Measurements from ENCODE around the gene SMC4. TPM values are rescaled to one million over a fixed set of nuclear protein-coding genes. Genes with fewer than 3 reads are reported as not detected.

SMC4 gene
- total and polyA plus RNA-seq, 2 of the 13 experiments (the other 11 are each of a cell fraction or from before 2014, with no cell fraction given): 19.2 to 74.3 TPM

DNA sequence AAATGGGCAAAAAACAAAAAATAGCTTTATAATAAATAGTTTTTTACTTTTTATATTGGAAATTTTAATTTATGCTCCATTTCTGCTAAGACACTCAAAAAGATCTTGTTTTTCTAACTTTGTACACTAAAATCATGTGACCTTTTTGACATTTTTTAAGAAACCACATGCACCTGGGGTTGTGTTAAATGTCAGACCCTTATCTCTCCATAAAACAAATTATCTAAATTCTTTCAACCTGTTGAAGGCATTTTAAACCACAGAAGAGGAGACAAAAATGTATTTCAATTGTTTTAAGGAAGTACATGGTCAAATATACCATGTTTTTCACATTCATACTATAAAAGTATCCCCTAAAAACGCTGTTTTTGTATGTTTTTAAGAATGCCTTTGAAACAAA, 29.7 kb upstream of the SMC4 start:
- Histone ChIP-seq H2AFZ (ENCODE audit: low read length) (no peak overlapping the region), H3K27ac (ENCODE audit: extremely low read length, insufficient read depth, low read length) (no peak overlapping the region), H3K9me3 (ENCODE audit: low read length) (no peaks in the 10 kb centered on the region), H3K27me3 (ENCODE audit: control insufficient read depth in 1 of 2, insufficient read depth in 2 of 2, low read length in 2 of 2) (no peaks in the 10 kb centered on the region), H4K20me1 (ENCODE audit: insufficient read depth, low read length) (no peaks in the 10 kb centered on the region), H3K9ac (ENCODE audit: insufficient read depth, low read depth, low read length) (no peak overlapping the region), H3K36me3 (replicated peaks in 1 of 2; ENCODE audit: control insufficient read depth in 1 of 2, insufficient read depth in 2 of 2, low read length in 2 of 2) (0 out of 5 replicates have a peak, but pooled peaks cover 0 to 5% of the 10 kb centered on the region in 2 experiments), H3K4me3 (replicated peaks in 1 of 3; ENCODE audit: insufficient read depth in 1 of 3, low read depth in 2 of 3, low read length in 3 of 3) (no peak overlapping the region), H3K4me2 (ENCODE audit: low read depth, low read length) (no peak overlapping the region), H3K4me1 (ENCODE audit: insufficient read depth, low read length) (0 out of 2 replicates have a peak, but pooled peaks cover 7% of the 10 kb centered on the region), H3K79me2 (ENCODE audit: insufficient read depth, low read length) (no peaks in the 10 kb centered on the region)
- in situ Hi-C loops (cut with HindIII; ENCODE audit: extremely low pct_ligation_motif_present, low pct_unique_long_range_greater_than_20kb) (no loop called here), intact Hi-C loops (cut with micrococcal nuclease; ENCODE audit: unreplicated experiment) (no loop called here)
- ChIA-PET POLR2A (no interaction called here), CTCF (ENCODE audit: low intra/inter-chr PET ratio, low total read pairs) (no interaction called here)
- ATAC-seq (no peak), FAIRE-seq (no peak), DNase-seq (ENCODE audit: low spot score) (no peak)
- TF ChIP-seq, protein P1, sequence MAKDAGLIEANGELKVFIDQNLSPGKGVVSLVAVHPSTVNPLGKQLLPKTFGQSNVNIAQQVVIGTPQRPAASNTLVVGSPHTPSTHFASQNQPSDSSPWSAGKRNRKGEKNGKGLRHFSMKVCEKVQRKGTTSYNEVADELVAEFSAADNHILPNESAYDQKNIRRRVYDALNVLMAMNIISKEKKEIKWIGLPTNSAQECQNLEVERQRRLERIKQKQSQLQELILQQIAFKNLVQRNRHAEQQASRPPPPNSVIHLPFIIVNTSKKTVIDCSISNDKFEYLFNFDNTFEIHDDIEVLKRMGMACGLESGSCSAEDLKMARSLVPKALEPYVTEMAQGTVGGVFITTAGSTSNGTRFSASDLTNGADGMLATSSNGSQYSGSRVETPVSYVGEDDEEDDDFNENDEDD (CRISPR knock-in tag; IDR thresholded peaks at IDR 0.05; ENCODE audit: borderline replicate concordance): no peak
- TF ChIP-seq HOXA3 (CRISPR knock-in tag; IDR thresholded peaks at IDR 0.05) (no peak), ZNF713 (CRISPR knock-in tag; IDR thresholded peaks at IDR 0.05) (no peak), ZNF549 (CRISPR knock-in tag; IDR thresholded peaks at IDR 0.05) (no peak), ZNF792 (CRISPR knock-in tag; IDR thresholded peaks at IDR 0.05) (no peak), POLR2AphosphoS5 (IDR thresholded peaks at IDR 0.05; ENCODE audit: low read depth, low read length) (no peak), ZNF510 (CRISPR knock-in tag; IDR thresholded peaks at IDR 0.05; ENCODE audit: low read depth) (no peak), JUN (CRISPR knock-in tag; IDR thresholded peaks at IDR 0.05) (no peak), ZNF607 (CRISPR knock-in tag; IDR thresholded peaks at IDR 0.05; ENCODE audit: borderline replicate concordance) (no peak), HDAC6 (IDR thresholded peaks at IDR 0.05; ENCODE audit: low read depth, low read length) (no peak), CHD4 (IDR thresholded peaks at IDR 0.05; ENCODE audit: borderline replicate concordance, low read length) (no peak), NFIC (IDR thresholded peaks at IDR 0.05; ENCODE audit: low read length) (no peak), FOXK2 (IDR thresholded peaks at IDR 0.05) (no peak), KDM4B (CRISPR knock-in tag; IDR thresholded peaks at IDR 0.05) (no peak), NFKBIZ (CRISPR knock-in tag; IDR thresholded peaks at IDR 0.05) (no peak), BCL6 (CRISPR knock-in tag; IDR thresholded peaks at IDR 0.05) (no peak), HMG20B (CRISPR knock-in tag; conservative IDR thresholded peaks at IDR 0.05) (no peak)
- TF ChIP-seq, protein P2, sequence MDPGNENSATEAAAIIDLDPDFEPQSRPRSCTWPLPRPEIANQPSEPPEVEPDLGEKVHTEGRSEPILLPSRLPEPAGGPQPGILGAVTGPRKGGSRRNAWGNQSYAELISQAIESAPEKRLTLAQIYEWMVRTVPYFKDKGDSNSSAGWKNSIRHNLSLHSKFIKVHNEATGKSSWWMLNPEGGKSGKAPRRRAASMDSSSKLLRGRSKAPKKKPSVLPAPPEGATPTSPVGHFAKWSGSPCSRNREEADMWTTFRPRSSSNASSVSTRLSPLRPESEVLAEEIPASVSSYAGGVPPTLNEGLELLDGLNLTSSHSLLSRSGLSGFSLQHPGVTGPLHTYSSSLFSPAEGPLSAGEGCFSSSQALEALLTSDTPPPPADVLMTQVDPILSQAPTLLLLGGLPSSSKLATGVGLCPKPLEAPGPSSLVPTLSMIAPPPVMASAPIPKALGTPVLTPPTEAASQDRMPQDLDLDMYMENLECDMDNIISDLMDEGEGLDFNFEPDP (CRISPR knock-in tag; conservative IDR thresholded peaks at IDR 0.05): no peak
- TF ChIP-seq, protein P3, sequence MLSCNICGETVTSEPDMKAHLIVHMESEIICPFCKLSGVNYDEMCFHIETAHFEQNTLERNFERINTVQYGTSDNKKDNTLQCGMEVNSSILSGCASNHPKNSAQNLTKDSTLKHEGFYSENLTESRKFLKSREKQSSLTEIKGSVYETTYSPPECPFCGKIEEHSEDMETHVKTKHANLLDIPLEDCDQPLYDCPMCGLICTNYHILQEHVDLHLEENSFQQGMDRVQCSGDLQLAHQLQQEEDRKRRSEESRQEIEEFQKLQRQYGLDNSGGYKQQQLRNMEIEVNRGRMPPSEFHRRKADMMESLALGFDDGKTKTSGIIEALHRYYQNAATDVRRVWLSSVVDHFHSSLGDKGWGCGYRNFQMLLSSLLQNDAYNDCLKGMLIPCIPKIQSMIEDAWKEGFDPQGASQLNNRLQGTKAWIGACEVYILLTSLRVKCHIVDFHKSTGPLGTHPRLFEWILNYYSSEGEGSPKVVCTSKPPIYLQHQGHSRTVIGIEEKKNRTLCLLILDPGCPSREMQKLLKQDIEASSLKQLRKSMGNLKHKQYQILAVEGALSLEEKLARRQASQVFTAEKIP (CRISPR knock-in tag; IDR thresholded peaks at IDR 0.05; ENCODE audit: borderline replicate concordance): no peak
- TF ChIP-seq, protein P4, sequence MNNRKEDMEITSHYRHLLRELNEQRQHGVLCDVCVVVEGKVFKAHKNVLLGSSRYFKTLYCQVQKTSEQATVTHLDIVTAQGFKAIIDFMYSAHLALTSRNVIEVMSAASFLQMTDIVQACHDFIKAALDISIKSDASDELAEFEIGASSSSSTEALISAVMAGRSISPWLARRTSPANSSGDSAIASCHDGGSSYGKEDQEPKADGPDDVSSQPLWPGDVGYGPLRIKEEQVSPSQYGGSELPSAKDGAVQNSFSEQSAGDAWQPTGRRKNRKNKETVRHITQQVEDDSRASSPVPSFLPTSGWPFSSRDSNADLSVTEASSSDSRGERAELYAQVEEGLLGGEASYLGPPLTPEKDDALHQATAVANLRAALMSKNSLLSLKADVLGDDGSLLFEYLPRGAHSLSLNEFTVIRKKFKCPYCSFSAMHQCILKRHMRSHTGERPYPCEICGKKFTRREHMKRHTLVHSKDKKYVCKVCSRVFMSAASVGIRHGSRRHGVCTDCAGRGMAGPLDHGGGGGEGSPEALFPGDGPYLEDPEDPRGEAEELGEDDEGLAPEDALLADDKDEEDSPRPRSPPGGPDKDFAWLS (CRISPR knock-in tag; IDR thresholded peaks at IDR 0.05; ENCODE audit: borderline replicate concordance): no peak
- no TSS peak for BruUV-seq (replicated peaks)
- 88% methylated on average over 1 of the region's 1 CpG for WGBS (ENCODE audit: low lambda C conversion rate)
